ENCODE measurements around the gene PERCC1.

DNA sequence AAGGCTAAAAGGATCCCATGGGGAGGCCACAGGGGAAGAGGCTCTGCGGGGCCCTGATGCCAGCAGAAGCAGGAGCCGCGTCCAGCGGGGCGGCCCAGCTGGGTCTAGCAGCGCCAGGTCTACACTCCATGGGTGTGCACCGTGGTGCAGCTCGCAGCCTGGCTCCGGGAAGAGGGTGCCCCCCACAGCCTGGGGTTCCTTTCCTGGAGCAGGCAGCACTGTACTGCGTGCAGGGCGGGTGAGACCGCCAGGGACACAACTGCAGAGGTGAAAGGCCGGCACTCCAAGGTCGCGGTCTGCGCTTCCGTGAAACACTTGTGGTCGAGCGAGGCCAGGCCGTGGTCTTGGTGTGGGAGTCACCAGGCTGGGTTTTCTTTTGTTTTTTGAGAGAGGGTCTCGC is 20.0 kb downstream of the PERCC1 start:
- no peak for TF ChIP-seq CTCF (IDR thresholded peaks at IDR 0.05)
- TF ChIP-seq POLR2A (IDR thresholded peaks at IDR 0.05): no peak

Measured in lower leg skin (tissue), 3 donors.